HFF-Myc (cell line): ENCODE measurements around the gene TOX2.

Source experiments
- DNase-seq: peaks from one replicate; pipeline ENCODE4 v3.0.0-alpha.2; 2011; ENCODE audit warnings: low read depth; ENCODE audit errors: extremely low read depth
- H3K4me3 ChIP-seq: replicated peaks from 2 replicates; pipeline ENCODE4 v1.5.1; 2011; ENCODE audit warnings: low read depth, mild to moderate bottlenecking, control low read depth, low read length
- CTCF ChIP-seq: IDR thresholded peaks from 2 replicates; pipeline ENCODE4 v1.5.1; 2012; ENCODE audit warnings: mild to moderate bottlenecking, low read depth, low read length, control low read depth; ENCODE audit errors: missing control alignments

Gene TOX2

GRCh38 chr20:44033344-44033743 is 118.7 kb downstream of the TOX2 start:
- H3K4me3 ChIP-seq = no peak overlapping the region
- DNase-seq = no peak

GRCh38 chr20:44033873-44034272 is 119.2 kb downstream of the TOX2 start:
- no peak for TF ChIP-seq CTCF
- DNase-seq = no peak
- H3K4me3 ChIP-seq = no peak overlapping the region

More at GRCh38 chr20:44033344-44033743, 118.7 kb downstream of the TOX2 start:
- no peak for TF ChIP-seq CTCF

- H3K4me3 ChIP-seq = no peak overlapping the region
- no peak for TF ChIP-seq CTCF
- no peak for DNase-seq
Measured at GRCh38 chr20:44034451-44034850, 119.8 kb downstream of the TOX2 start.

- TF ChIP-seq CTCF = no peak
- H3K4me3 ChIP-seq = no peak overlapping the region
- DNase-seq = no peak
Measured at GRCh38 chr20:44034965-44035635, 120.4 kb downstream of the TOX2 start.

- no peak for TF ChIP-seq CTCF
- no peak for DNase-seq
- no peak overlapping the region for H3K4me3 ChIP-seq
Measured at GRCh38 chr20:44035924-44036323, 121.3 kb downstream of the TOX2 start.

- no peak for DNase-seq
- no peak for TF ChIP-seq CTCF
- H3K4me3 ChIP-seq = no peak overlapping the region
Measured at GRCh38 chr20:44036441-44036840, 121.8 kb downstream of the TOX2 start.

GRCh38 chr20:44038681-44039123 is 124.0 kb downstream of the TOX2 start:
- no peak overlapping the region for H3K4me3 ChIP-seq
- no peak for TF ChIP-seq CTCF
- DNase-seq = no peak
